Urinary bladder (tissue), 4 donors: Measurements from ENCODE around the gene SRSF4. TPM values are rescaled to one million over a fixed set of nuclear protein-coding genes. Genes with fewer than 3 reads are reported as not detected.
"Not testable (repeated sequence)": the region's sequence is repeated elsewhere in the genome, so short reads cannot be mapped to it uniquely, and the experiment has no call there.

Source experiments
- DNase-seq: peaks from one replicate; pipeline ENCODE4 v3.0.0-alpha.2; 2015; ENCODE audit errors: extremely low spot score
- H3K27ac ChIP-seq: one replicate; pipeline ENCODE4 v1.5.1; 2013; ENCODE audit warnings: low read depth, mild to moderate bottlenecking, moderate library complexity
- H3K36me3 ChIP-seq: one replicate; pipeline ENCODE4 v1.6.1; 2013; ENCODE audit warnings: mild to moderate bottlenecking, moderate library complexity; ENCODE audit not compliant: insufficient read depth
- H3K4me1 ChIP-seq: one replicate; pipeline ENCODE4 v1.6.1; 2013; ENCODE audit warnings: mild to moderate bottlenecking, moderate library complexity; ENCODE audit not compliant: insufficient read depth
- H3K4me3 ChIP-seq: one replicate; pipeline ENCODE4 v1.5.1; 2013; ENCODE audit warnings: low read depth, low read length
- WGBS: extraction: QIAGEN DNeasy Blood & Tissue Kit; methylation state at CpG from one replicate; pipeline ENCODE4 v1.1.7; 2013; 5-methylcytosine and 5-hydroxymethylcytosine counted together
- polyA plus RNA-seq: library from polyadenylated mRNA; stranded (reverse); fragments of 200-250 nt; gene quantifications from one replicate; pipeline ENCODE4 v1.2.3, GENCODE V29; 2013
- total RNA-seq: library from RNA; depleted of rRNA; stranded (reverse); fragments of >200 nt; gene quantifications from one replicate; pipeline ENCODE4 v1.2.3, GENCODE V29; 2014
- donor health status: healthy with polysubstance abuse.
- donor health status: healthy.

The SRSF4 gene
- 57.3 TPM for total RNA-seq
- 88.1 TPM for polyA plus RNA-seq

DNA sequence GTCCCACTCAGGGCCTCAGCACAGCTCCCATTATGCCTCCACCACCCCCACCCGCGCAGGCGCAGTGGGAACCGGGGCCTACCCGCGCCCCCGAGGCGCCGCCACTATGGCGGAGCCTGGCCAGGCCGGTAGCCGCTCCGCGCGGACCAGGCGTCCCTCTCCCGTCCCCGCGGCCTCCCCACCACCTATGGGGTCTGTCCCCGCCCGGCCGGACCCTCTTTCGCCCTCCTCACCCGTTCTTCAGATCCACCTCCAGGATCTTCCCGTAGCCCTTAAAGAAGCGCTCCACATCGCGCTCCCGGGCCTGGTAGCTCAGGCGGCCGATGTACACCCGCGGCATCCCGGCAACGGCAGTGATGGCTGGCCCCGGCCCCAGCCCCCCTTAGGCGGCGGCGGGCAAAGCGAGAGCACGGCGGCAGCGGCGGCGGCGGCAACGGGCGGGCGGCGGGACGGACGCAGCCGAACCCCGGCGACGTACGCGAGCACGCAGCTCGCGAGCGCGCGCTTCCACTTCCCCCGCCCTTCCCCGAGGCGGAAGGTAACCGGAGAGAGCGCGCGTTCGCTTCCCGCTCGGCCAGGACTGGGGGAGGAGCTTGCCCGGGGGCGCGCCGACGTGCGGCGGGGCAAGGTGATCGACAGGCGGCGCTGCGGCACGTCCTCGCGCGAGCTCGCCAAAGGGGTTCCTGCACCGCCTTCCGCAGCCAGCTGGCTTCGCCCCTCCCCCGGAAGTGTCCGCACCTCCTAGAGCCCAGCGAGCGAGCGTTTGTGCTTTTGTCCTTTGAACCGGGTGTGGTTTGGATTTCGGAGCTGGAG lies at the start of gene SRSF4:
Gene SRSF4 (minus strand): TSS at position 488 of the 813 bp plus-strand sequence. CDS start 148 bp downstream, at position 340.
- H3K36me3 ChIP-seq, result no peaks in the 10 kb centered on the region
- under 1% methylated on average over 100 of the region's 100 CpGs for WGBS
- peak; percentile 96 for DNase-seq
- peak within 1 kb of the TSS; percentile 80 for H3K4me3 ChIP-seq
- peak within 1 kb of the TSS; percentile 100 for H3K27ac ChIP-seq
- peaks cover 7% of the 10 kb centered on the region for H3K4me1 ChIP-seq

DNA sequence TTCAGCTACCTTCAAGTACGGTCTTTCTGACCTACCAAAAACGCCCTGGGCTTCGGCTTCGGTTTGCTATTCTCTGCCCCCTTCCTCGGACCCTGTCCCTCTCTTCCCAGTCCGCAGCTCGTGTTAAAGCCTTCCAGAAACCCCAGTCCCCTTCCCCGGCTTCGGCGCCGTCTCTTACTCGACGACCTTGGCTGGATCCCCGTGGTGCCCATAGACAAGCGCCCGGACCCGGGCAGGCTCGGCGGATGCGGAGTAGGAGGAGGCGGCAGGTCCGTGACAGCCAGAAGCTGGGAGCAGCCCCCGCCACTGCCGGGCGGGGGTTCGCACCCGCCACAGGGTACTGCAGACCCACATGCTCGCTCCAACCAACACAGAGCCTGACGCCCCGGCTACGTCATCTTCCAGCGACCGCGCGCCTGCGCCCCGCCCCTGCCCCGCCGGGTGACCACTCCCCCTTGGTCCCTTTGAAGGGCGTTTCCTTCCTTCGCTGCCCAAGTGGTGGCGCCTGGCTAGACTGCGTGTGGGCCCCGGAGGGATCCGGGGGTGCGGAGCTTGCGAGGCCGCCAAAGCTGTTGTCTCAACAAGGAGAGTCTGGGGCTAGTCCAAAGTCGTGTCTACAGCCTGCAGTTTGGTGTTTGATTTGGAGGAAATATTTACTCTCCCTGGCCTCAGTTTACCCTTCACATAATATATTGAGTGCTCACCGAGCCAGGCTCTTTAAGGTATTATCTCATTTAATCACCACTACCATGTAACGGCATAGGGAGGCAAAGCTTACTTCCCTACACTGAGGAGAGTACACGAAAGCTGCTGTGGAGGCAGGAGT lies 49.1 kb upstream of the SRSF4 start, which contains the start of gene MECR:
Gene MECR (minus strand): TSS at position 382 of the 826 bp plus-strand sequence. CDS start 28 bp downstream, at position 354.
- no peak within 1 kb of the TSS for H3K27ac ChIP-seq
- H3K4me1 ChIP-seq, result no peaks in the 10 kb centered on the region
- H3K36me3 ChIP-seq, result no peaks in the 10 kb centered on the region
- WGBS, result 2% methylated on average over 52 of the region's 52 CpGs
- H3K4me3 ChIP-seq, result peak within 1 kb of the TSS; percentile 50
- DNase-seq, result peak; percentile 78

DNA sequence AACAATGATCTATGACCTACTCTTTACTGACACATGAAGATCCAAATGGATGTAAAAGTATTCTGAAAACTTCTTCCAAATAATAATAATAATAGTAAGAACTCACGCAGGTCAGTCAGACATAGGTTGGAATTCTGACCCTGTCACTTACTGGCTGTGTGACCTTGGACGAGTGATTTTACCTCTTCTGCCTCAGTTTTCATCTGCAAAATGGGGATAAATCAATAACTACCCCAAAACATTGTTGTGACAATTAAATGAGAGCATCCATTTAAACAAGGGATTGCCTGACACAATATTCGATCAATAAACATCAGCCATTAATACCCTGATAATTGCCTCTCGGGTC lies 48.5 kb upstream of the SRSF4 start:
- peak overlapping the region; percentile 50 for H3K4me3 ChIP-seq
- no peak overlapping the region for H3K27ac ChIP-seq
- no peaks in the 10 kb centered on the region for H3K36me3 ChIP-seq
- 12% methylated on average over 4 of the region's 4 CpGs for WGBS
- no peaks in the 10 kb centered on the region for H3K4me1 ChIP-seq
- DNase-seq, result no peak

DNA sequence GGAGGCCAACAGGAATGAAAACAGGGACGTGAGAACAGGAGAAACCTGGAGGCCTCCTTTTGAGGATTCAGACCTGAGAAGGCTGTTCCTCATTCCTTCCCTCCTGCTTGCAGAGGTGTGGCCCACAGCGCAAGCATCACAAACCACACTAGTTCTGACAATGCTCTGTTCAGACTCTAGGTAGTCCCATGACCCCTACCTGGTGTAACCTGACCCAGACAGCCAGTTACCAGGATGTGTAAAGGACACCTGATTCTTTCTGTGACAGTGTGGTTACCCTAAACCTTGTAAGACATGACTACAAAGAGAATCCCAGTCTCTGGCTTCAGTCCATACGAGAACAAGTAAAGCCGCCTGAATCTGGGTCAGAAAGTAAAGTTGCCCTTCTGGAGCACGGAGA lies 45.8 kb upstream of the SRSF4 start:
- Histone ChIP-seq H3K27ac (no peak overlapping the region), H3K36me3 (no peaks in the 10 kb centered on the region), H3K4me3 (no peak overlapping the region), H3K4me1 (no peaks in the 10 kb centered on the region)
- WGBS, result 80% methylated on average over 5 of the region's 5 CpGs
- DNase-seq, result no peak

DNA sequence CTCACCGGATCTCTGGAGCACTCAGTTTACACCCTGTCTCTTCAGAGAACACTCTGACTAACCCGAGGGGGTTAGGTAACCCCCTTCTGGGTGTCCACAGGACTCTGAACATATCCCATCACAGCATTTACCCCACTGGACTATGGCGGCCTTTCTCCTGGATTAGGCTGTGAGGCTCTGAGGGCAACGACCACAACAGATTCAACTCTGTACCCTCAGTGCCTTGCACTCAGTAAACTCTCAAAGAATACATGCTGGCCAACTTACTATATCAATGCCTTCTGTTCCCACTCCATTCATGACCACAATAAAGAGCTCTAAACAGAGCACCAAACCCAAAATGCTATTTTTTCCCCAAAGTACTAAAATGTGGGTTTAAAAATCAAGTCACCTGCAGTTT lies 43.7 kb upstream of the SRSF4 start:
- WGBS, result 90% methylated on average over 4 of the region's 4 CpGs
- Histone ChIP-seq H3K4me1 (no peaks in the 10 kb centered on the region), H3K27ac (no peak overlapping the region), H3K36me3 (no peaks in the 10 kb centered on the region), H3K4me3 (no peak overlapping the region)
- no peak for DNase-seq

DNA sequence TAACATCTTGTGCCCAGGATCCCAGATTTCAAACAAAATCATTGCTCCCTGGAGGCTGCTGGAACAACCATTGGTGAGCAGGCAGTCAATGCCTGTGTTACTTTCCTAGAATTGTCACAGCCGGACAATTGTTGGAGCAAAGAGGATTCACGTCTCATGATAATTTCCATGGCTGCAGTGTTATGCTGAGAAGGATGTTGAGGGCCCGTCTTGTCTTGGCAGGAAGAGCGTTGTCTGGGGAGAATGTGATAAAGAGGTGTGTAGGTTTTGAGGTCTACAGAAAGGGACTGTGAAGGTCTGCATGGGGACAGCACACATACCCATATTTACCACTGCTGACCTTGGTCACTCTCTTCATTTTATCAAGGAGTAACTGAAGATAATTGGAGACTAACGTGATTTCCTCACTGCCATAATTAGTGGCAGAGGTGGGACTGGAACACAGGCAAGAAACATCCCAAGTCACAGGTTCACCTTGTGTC lies 42.7 kb upstream of the SRSF4 start:
- H3K4me3 ChIP-seq, result no peak overlapping the region
- H3K4me1 ChIP-seq, result no peaks in the 10 kb centered on the region
- WGBS, result 89% methylated on average over 5 of the region's 5 CpGs
- H3K36me3 ChIP-seq, result no peaks in the 10 kb centered on the region
- H3K27ac ChIP-seq, result no peak overlapping the region
- DNase-seq, result no peak

DNA sequence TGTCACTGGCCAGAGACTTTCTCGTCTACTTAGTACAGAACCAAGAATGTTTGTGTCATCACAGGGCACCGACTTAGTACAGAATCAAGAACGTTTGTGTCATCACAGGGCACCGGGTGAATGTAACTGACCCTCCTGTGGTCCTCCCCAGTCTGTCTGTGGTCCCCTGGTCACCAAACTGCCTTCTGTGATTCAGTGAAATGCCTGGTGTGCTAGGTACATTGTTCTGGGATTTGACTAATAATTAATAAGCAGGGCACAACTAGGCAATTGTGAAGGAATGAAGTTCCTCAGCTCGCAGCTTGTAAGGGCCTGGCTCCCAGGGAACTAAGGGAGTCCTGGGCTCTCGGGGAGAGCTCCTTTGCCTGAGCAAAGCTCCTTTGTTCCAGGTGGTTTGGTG lies 41.8 kb upstream of the SRSF4 start:
- no peak overlapping the region for H3K27ac ChIP-seq
- H3K36me3 ChIP-seq, result no peaks in the 10 kb centered on the region
- no peak overlapping the region for H3K4me3 ChIP-seq
- no peak for DNase-seq
- no peaks in the 10 kb centered on the region for H3K4me1 ChIP-seq
- 84% methylated on average over 6 of the region's 6 CpGs for WGBS

DNA sequence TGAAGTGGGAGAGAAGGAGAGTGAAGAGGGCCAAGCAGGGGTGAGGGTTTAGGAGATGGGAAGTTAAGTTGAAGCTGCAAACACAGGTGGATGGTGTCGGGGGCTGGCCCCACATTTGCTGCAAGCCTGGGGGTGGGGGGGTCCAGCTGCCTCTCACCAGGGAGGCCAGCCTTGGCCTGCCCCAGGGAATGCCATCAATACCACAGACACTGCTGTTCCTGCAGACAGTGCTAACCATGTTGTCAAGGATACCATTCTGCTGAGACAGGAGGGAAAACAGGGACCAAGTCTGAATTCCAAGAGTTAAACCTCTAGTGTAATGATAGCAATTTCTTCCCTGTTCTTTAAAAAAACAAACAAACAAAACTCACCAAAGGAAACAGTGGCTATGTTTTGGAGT lies 41.0 kb upstream of the SRSF4 start:
- 88% methylated on average over 1 of the region's 1 CpG for WGBS
- Histone ChIP-seq H3K4me3 (no peak overlapping the region), H3K36me3 (no peaks in the 10 kb centered on the region), H3K27ac (no peak overlapping the region), H3K4me1 (no peaks in the 10 kb centered on the region)
- DNase-seq, result no peak

DNA sequence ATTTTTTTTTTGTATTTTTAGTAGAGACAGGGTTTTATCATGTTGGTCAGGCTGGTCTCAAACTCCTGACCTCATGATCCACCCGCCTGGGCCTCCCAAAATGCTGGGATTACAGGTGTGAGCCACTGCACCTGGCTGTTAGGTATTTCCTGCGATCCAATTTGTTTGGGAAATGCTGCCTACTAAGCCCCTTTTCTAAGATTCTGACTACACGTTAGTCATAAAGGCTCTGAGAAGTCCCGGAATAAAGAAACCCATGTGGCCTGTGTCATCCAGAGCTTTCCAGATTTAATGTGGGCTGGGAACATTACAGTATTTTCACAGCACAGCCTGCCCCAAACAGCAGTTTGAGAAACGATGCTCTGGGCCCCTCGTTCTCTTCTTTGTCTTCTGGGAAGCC lies 40.6 kb upstream of the SRSF4 start:
- H3K4me1 ChIP-seq, H3K36me3 ChIP-seq, H3K4me3 ChIP-seq, DNase-seq, H3K27ac ChIP-seq: not testable (repeated sequence)
- WGBS, result 85% methylated on average over 6 of the region's 6 CpGs

DNA sequence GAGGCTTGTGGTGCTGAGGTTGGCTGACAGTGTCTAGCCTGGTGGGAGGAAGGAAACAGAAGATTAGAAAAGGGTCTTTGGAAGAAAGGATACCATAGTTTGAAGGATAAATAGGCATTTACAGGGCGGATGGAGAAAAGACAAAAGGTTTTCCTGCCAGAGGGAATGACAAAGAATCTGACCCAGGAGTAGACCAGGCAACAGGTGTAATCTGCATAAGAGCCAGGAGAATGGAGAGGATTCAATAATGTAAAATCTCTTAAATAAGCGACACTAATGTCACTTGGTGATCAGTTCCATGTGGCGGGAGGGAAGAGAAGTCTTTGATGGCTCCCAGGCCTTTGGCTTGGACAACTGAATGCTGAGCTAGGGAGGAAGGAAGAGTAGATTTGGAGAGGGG lies 39.6 kb upstream of the SRSF4 start:
- Histone ChIP-seq H3K36me3 (no peaks in the 10 kb centered on the region), H3K4me3 (no peak overlapping the region), H3K27ac (no peak overlapping the region), H3K4me1 (no peaks in the 10 kb centered on the region)
- WGBS, result 89% methylated on average over 3 of the region's 3 CpGs
- DNase-seq, result no peak

DNA sequence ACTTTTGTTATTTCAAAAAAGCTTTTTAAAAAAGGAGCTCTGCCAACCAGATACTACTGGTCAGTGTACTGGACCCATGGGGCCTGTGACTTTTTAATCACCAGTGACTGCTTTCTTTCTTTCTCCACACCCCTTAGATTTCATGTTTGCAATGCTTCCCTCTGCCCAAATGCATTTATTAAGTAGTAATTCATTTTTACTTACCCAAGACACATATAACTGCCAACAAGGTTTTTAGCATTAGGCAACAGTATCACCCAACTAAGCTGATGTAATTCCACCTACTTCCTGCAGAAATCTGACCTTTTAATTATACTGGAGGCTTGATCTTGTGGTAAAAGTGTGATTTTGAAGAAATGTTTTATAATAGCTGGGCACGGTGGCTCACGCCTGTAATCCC lies 36.5 kb upstream of the SRSF4 start:
- Histone ChIP-seq H3K4me3 (no peak overlapping the region), H3K27ac (no peak overlapping the region), H3K4me1 (no peaks in the 10 kb centered on the region), H3K36me3 (no peaks in the 10 kb centered on the region)
- 84% methylated on average over 2 of the region's 2 CpGs for WGBS
- DNase-seq, result no peak

DNA sequence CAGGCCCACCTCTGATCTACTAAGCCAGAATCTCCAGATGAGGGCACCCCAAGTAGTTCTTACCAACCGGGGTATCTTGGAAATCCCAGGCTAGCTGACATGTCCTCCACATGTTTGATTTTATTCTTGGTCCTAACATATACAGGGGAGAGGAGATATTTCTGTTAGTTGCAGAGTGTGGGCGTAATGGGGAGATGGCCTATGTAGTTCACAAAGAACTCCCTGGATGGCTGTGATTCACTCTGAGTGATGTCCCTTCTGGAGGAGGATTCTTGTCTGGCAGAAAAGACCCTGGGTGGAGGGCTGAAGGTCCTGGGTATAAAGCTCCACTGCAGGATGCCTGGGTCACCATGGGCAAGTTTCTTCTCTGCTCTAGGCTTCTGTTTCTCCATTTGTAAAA lies 35.9 kb upstream of the SRSF4 start:
- Histone ChIP-seq H3K27ac (no peak overlapping the region), H3K4me3 (no peak overlapping the region), H3K36me3 (no peaks in the 10 kb centered on the region), H3K4me1 (no peaks in the 10 kb centered on the region)
- WGBS, result 96% methylated on average over 2 of the region's 2 CpGs
- DNase-seq, result no peak

DNA sequence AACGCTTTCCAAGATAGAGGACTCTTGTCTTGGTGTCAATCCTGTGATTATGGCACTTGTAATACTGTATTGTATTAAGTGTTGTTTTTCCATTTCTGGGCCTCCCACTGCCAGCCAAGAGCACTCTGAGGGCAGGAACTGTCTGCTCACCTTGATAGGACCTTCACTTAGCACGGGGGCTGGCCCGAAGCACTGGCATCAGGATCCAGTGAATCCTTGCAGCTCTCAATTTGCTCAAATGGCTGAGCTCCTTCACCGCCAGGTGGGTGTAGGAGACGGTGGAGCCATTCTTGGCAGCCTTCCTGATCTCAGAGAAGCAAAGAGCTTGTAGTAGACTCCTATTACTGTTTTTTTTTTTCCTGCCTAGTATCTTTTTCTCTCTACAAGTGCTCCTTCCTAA lies 31.4 kb upstream of the SRSF4 start:
- no peak overlapping the region for H3K4me3 ChIP-seq
- 92% methylated on average over 5 of the region's 5 CpGs for WGBS
- no peak overlapping the region for H3K27ac ChIP-seq
- no peaks in the 10 kb centered on the region for H3K36me3 ChIP-seq
- no peak for DNase-seq
- no peaks in the 10 kb centered on the region for H3K4me1 ChIP-seq
